HG03571 (cell line): ENCODE measurements around the gene AEBP2.
"Not testable (repeated sequence)": the region's sequence is repeated elsewhere in the genome, so short reads cannot be mapped to it uniquely, and the experiment has no call there.

Experiments used
- ATAC-seq: cut with Tn5 transposase; IDR thresholded peaks from one replicate; pipeline ENCODE4 v1.9.1; 2021; ENCODE audit not compliant: unreplicated experiment

Gene AEBP2

GRCh38 chr12:19419086-19419485 is 20.2 kb upstream of the AEBP2 start:
- no peak for ATAC-seq

DNA sequence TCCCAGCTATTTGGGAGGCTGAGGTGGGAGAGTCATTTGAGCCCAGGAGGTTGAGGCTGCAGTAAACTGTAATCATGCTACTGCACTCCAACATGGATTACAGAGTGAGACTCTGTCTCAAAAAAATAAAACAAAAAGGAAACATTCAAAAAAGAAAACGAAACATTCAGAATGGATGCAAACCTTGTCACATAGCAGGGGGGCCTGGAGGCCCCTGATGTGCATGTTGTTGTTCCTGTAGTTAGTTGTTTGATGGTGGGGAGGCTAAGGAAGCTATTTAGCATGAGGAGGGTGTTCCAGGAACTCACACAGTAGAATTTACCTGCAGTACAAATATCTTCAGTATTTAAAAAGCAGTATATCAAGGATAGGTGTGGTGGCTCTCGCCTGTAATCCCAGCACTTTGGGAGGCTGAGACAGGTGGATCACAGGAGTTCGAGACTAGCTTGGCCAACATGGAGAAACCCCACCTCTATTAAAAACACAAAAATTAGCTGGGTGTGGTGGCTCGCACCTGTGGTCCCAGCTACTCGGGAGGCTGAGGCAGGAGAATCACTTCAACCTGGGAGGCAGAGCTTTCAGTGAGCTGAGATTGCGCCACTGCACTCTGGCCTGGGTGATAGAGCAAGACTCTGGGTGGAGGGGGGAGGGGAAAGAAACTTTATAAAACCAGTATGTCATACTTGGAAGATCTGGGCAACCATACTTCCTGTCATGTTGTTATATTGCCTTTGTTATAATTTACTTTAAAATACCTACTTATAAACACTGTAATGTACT is 17.6 kb upstream of the AEBP2 start:
- no peak for ATAC-seq

- no peak for ATAC-seq
Measured at GRCh38 chr12:19423166-19423930, 15.9 kb upstream of the AEBP2 start.

DNA sequence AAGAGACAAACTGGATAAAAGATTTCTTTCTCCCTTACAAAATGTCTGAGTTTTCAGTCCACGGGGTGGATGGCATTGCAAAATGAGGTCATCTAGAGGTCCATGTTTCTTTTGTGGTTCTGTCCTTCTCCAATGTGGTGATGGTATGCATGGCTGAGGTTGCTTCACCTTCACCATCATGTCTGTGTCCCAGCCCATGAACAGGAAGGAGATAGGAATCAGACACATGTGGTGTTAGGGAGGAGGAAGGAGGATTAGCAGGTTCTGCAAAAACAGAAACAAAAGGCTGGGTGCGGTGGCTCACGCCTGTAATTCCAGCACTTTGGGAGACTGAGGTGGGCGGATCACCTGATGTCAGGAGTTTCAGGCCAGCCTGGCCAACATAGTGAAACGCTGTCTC is 11.0 kb upstream of the AEBP2 start:
- no peak for ATAC-seq

DNA sequence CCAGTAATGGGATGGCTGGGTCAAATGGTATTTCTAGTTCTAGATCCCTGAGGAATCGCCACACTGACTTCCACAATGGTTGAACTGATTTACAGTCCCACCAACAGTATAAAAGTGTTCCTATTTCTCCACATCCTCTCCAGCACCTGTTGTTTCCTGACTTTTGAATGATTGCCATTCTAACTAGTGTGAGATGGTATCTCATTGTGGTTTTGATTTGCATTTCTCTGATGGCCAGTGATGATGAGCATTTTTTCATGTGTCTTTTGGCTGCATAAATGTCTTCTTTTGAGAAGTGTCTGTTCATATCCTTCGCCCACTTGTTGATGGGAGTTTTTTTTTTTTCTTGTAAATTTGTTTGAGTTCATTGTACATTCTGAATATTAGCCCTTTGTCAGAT is 9.8 kb upstream of the AEBP2 start:
- not testable (repeated sequence) for ATAC-seq

- no peak for ATAC-seq
Measured at GRCh38 chr12:19430988-19431387, 8.3 kb upstream of the AEBP2 start.

DNA sequence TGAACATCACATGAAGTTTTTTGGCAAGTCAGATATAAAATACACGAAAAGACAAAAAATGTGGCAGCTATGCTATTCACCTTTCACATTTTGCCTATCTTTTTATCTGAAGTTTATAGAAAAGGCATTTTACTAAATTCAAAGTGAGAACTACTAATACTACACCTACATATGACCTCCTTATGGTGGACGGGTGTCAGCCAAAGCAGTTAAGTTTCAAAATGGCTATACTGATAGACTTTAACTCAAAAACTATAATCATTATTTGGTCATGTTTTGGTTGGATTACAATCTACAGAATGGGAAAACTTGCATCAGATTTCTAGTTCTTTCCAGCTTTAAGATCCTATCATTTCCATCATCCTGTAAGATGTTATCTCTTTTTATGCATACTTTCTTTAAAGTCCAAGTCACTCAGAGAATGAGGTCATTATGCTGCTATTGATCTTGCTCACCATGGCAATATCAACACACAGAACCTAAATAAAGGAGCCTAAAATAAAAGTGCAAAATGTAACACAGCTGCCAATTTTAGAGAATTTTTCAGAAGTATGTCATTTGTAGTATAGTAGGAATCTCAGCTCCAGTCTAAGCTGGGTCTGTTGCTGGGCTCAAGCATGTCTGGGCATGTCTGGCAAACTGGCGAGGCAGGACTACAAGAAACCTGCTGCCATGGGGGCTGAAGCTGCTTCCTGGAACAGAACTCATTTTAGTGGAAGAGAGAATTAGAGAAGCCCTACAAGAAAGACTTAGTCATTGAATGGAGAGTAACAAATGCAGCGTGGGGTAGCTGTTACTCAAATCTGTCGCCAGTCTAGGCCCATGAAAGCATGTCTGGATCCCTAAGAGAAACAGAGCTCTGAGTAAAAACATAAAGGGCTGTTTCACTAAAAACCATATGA is 7.6 kb upstream of the AEBP2 start:
- peak; percentile 44 for ATAC-seq

GRCh38 chr12:19432309-19433170 is 6.8 kb upstream of the AEBP2 start:
- no peak for ATAC-seq

DNA sequence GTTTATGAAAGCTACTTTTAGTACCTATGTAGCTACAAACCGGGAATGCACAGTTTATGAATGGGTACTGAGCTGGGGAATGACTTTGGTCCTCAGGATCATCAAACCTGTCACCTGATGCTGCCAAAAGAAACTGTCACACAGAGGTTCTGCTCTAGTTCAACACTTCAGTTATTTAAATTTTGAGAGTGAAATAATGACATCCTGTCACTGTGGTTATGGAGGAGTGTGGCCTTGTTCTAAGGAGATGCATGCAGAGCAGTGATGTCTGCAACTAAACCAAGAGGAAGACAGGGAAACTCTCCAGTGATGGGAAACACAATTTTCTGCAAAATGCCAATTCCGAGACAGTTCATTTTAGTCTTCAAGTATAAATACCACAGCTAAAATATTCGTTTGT is 4.8 kb upstream of the AEBP2 start:
- ATAC-seq: no peak

DNA sequence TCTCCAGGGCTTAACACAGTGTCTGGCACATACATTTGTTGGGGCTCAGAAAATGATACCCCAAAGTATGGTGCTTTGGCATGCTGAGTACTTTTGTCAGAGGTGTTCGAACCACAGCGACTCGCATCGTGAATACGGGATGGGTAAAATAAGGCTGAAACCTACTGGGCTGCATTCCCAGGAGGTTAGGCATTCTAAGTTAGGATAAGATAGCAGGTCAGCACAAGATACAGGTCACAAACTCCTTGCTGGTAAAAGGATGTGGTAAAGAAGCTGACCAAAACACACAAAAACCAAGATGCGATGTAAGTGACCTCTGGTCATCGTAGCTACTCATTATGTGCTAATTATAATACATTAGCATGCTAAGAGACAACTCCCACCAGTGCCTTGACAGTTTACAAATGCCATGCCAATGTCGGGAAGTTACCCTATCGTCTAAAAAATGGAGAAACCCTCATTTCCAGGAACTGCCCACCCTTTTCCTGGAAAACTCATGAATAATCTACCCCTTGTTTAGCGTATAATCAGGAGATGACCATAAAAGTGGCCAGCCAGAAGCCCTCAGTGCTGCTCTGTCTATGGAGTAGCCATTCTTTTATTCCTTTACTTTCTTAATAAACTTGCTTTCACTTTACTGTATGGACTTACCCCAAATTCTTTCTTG is 3.3 kb upstream of the AEBP2 start:
- no peak for ATAC-seq

DNA sequence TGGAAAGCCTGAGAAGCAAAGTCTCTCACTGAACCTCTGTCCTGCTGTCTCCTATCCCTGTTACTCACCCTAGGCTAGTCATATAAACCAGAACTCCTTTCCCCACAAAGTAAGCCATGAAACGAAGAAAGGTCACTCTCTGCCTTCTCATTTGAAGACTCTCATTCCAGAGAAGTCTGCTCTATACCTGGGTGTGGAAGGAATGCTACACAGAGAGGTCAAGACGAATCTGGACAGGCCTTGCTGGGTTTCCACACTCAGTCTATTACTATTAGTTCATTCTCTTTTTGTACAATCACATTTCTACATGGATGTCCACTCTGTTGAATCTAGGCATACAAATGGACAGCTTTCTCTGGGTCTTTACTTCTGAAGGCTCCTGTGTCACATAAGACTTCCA is 2.4 kb upstream of the AEBP2 start:
- no peak for ATAC-seq

DNA sequence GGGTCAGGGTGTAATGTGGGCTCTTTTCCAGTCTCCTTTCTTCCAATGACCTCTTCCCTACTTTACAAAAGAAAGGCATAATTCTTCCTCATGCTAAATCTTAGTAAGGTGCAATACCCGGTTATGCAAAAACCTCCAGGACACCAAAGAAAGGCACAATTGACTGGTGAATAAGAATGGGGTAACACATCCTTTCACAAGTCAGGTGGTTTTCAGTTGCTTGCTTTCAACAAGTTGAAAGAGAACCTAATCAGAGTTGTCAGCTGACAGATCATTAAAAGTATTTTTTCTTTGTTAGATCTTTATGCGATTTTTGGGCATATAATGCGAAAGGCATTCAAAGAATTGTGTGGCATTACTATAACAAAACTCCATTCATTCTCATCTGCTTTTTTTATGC is 1.3 kb upstream of the AEBP2 start:
- no peak for ATAC-seq

DNA sequence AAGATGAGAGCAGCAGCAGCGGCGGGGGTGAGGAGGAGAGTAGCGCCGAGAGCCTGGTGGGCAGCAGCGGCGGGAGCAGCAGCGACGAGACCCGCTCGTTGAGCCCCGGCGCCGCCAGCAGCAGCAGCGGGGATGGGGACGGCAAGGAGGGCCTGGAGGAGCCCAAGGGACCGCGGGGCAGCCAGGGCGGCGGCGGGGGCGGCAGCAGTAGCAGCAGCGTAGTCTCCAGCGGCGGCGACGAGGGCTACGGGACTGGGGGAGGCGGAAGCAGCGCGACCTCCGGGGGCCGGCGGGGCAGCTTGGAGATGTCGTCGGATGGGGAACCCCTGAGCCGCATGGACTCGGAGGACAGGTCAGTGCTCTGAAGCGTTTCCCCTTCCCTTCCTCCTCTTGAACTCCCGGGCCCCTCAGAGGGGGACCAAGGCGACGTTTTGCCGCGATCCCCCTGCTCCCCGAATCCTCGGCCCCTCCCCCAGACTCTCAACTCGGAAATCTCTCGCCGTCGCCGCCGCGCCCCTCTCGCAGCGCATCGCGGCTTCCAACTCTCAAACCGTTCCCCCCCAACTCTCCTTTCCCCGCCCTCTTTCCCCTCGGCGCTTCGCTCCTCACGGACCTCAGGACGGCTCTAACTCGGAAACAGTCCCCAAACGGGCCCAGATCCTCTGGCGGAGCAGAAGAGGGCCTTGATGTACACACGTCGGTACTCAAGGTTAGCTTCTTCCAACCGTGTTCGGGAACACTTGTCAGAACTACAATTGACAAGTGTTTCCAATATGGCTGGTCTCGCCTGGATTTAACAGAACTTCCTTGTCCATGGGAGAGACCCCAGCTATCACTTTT is 947 bp downstream of the AEBP2 start:
- ATAC-seq: peak; percentile 37

GRCh38 chr12:19440916-19441315 is 1.6 kb downstream of the AEBP2 start:
- ATAC-seq: no peak

GRCh38 chr12:19443585-19443984 is 4.3 kb downstream of the AEBP2 start:
- no peak for ATAC-seq

DNA sequence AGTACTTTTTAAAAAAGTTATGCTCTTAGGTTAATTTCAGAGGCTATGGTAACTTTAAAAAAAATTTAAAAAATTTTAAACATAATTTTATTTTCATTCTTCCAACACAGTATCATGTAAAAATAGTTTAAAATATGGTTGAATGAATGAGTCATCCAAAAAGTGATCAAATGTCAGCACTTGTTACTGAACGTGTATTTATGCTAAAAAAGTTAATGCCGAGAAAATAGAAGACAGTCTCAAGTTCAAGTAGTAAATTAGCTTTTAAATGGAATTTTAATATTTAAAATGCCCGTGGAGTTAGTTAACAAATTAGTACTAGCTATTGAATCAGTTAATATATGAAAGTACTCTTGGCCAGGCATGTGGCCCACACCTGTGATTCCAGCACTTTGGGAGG is 4.8 kb downstream of the AEBP2 start:
- ATAC-seq: no peak

GRCh38 chr12:19447386-19447785 is 8.1 kb downstream of the AEBP2 start:
- ATAC-seq: no peak

GRCh38 chr12:19449814-19450213 is 10.5 kb downstream of the AEBP2 start:
- ATAC-seq: no peak

GRCh38 chr12:19450362-19450761 is 11.1 kb downstream of the AEBP2 start:
- ATAC-seq: no peak
